Fibroblast of the aortic adventitia (primary cell): ENCODE data around the gene NUP210L. TPM values are rescaled to one million over a fixed set of nuclear protein-coding genes. Genes with fewer than 3 reads are reported as not detected.
A peak's percentile ranks its signal among the peaks of the same experiment; 100 is the strongest.

Experiments used
- DNase-seq: peaks from one replicate; pipeline ENCODE4 v3.0.0-alpha.2; 2010; ENCODE audit warnings: low read depth
- H3K4me3 ChIP-seq: 2 replicates; pipeline ENCODE4 v1.5.1; 2011; ENCODE audit warnings: low read depth, mild to moderate bottlenecking, control low read depth, low read length, moderate library complexity
- CTCF ChIP-seq: IDR thresholded peaks from 2 replicates; pipeline ENCODE4 v1.5.1; 2011; ENCODE audit warnings: mild to moderate bottlenecking, low read length, control low read depth, inconsistent platforms; ENCODE audit not compliant: insufficient read depth
- total RNA-seq: library from RNA; depleted of rRNA; stranded (reverse); fragments of >200 nt; gene quantifications from 2 replicates; pipeline ENCODE4 v1.2.3, GENCODE V29; 2012; ENCODE audit warnings: low replicate concordance

NUP210L gene
- total RNA-seq, 1 donor: 0.09 TPM

DNA sequence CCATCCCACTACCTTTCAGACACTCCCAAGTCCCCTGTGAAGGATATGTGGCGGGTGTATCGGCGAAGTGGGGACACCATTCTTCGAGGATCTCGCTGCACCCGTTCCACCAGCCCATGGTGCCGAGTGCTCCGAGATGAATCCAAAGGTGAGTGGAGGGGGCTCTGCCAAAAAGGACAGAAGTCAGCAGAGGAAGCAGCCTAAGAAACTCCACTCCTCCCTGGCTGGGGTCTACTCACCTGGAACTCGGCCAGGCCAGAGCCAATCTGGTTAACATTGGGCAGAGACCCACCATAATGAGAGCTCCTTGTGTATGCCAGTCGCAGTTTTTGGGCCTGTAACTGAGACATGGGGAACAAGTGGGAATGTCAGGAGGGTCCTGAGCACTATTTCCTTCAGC, 200.0 kb downstream of the NUP210L start:
- no peak overlapping the region for H3K4me3 ChIP-seq
- TF ChIP-seq CTCF: no peak
- DNase-seq: no peak

- DNase-seq: no peak
- TF ChIP-seq CTCF: no peak
- H3K4me3 ChIP-seq: no peak overlapping the region
These were observed 201.0 kb downstream of the NUP210L start for GRCh38 chr1:153953859-153954365.

GRCh38 chr1:153951801-153952200, 203.1 kb downstream of the NUP210L start:
- TF ChIP-seq CTCF: no peak
- DNase-seq: no peak
- no peak overlapping the region for H3K4me3 ChIP-seq

DNA sequence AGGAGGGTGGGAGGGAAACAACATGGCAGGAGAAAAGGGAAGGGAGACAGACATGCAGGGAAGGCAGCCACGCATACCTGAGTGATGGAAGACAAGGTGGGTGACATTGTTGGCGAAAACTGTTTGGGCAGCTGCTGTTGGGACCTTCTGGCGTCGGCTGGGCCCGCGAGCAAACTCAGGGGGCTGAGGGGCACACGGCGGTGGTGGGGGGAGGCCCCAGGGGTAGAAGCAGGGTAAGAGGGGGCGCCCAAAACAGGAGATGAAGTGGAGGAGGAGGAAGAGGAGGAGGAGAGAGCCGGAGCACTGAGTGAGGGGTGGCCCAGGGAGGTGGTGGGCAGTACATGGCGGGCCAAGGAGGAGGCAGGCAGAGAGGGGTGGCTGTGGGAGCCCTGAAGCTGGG, 203.7 kb downstream of the NUP210L start:
- DNase-seq: no peak
- H3K4me3 ChIP-seq: no peak overlapping the region
- no peak for TF ChIP-seq CTCF

DNA sequence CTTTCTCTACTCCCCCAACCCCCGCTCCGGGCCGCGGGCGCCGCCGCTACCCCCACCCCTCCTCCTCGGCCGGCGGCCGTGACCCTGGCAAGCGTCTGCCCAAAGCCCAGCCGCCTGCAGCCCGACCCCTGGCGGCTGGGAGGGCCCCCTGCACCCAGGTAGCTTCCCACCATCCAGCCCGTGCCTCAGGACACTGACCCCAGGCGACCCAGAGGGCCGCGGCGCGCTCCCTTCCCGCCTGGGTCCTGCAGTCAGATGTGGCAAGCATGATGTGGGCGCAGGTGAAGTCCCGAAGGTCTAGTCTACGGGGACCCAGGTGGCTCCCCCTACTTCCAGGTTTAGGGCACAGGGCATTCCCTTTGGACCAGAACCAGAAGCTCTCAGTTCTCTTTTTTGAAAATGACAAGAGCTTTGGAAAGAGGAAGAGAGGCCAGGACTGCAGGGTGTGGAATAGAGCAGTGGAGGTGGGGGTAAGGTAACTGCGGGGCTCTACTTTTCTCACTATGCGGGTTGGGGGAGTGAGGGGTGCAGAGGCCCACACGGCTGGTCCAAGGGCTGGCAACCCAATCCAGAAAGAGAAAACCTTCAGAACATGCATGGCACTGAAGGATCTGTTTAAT, 208.1 kb downstream of the NUP210L start, which contains the start of gene DENND4B:
TSS of gene DENND4B (minus strand) at position 97 of the 620 bp plus-strand sequence. CDS start 2,344 bp downstream, outside the sequence.
- DNase-seq: peak; percentile 66
- TF ChIP-seq CTCF: peak; percentile 93
- peak within 1 kb of the TSS; percentile 86 for H3K4me3 ChIP-seq

DNA sequence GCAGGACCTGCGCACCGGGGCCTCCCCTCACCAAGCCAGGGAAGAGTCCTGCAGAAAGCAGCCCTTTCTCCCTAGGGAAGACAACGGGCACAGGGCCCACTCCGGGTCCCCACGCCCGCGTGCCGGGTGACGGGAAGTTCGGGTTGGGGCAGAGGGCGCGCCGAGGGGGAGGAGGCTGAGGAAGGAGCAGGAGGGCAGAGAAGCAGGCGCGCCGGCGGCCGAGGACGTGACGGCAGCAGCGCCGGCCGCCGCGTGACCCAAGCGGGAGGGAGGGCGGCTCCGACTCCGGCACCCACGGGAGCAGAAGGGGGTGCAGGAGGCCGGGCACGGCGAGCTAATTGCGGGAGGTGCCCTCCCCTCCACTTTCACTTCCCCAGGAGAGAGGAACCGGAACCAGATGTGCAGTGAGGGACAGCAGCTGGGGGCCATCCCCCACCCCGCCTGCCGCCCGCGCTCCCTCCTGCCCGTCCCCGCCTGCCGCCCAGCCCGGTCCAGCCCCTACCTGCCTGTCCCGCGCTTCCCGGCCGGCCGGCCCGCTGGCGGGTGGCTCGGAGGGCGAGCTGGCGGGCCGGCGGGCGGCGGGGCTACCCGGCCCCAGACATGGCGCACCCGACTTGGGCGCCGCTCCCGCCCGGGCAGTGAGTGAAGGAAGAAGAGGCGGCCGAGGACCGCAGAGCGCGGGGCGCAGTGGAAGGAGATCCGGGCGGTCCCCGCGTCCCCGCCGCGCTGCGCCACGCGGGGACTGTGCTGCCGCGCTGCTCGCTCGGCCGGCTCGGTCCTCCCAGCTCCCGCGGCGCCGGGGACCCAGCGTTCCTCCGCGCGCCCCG, 208.9 kb downstream of the NUP210L start:
- no peak for TF ChIP-seq CTCF
- peak overlapping the region; percentile 86 for H3K4me3 ChIP-seq
- DNase-seq: peak; percentile 65
